Fibroblast of the aortic adventitia (primary cell): Measurements from ENCODE around the gene ASCC3. TPM values are rescaled to one million over a fixed set of nuclear protein-coding genes. Genes with fewer than 3 reads are reported as not detected.
"Not testable (repeated sequence)": the region's sequence is repeated elsewhere in the genome, so short reads cannot be mapped to it uniquely, and the experiment has no call there.

Experiments
- DNase-seq: peaks from one replicate; pipeline ENCODE4 v3.0.0-alpha.2; 2010; ENCODE audit warnings: low read depth
- H3K4me3 ChIP-seq: 2 replicates; pipeline ENCODE4 v1.5.1; 2011; ENCODE audit warnings: low read depth, mild to moderate bottlenecking, control low read depth, low read length, moderate library complexity
- total RNA-seq: library from RNA; depleted of rRNA; stranded (reverse); fragments of >200 nt; gene quantifications from 2 replicates; pipeline ENCODE4 v1.2.3, GENCODE V29; 2012; ENCODE audit warnings: low replicate concordance
- TF ChIP-seq, protein P1 (sequence below): IDR thresholded peaks from 2 replicates; pipeline ENCODE4 v1.5.1; 2011; ENCODE audit warnings: mild to moderate bottlenecking, low read length, control low read depth, inconsistent platforms; ENCODE audit not compliant: insufficient read depth

Gene ASCC3
- total RNA-seq, 1 donor, result 87.5 TPM

- DNase-seq, result no peak
- TF ChIP-seq, protein P1, sequence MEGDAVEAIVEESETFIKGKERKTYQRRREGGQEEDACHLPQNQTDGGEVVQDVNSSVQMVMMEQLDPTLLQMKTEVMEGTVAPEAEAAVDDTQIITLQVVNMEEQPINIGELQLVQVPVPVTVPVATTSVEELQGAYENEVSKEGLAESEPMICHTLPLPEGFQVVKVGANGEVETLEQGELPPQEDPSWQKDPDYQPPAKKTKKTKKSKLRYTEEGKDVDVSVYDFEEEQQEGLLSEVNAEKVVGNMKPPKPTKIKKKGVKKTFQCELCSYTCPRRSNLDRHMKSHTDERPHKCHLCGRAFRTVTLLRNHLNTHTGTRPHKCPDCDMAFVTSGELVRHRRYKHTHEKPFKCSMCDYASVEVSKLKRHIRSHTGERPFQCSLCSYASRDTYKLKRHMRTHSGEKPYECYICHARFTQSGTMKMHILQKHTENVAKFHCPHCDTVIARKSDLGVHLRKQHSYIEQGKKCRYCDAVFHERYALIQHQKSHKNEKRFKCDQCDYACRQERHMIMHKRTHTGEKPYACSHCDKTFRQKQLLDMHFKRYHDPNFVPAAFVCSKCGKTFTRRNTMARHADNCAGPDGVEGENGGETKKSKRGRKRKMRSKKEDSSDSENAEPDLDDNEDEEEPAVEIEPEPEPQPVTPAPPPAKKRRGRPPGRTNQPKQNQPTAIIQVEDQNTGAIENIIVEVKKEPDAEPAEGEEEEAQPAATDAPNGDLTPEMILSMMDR, result no peak
- no peak overlapping the region for H3K4me3 ChIP-seq
These were observed 35.5 kb downstream of the ASCC3 start for GRCh38 chr6:100845676-100846075.

DNA sequence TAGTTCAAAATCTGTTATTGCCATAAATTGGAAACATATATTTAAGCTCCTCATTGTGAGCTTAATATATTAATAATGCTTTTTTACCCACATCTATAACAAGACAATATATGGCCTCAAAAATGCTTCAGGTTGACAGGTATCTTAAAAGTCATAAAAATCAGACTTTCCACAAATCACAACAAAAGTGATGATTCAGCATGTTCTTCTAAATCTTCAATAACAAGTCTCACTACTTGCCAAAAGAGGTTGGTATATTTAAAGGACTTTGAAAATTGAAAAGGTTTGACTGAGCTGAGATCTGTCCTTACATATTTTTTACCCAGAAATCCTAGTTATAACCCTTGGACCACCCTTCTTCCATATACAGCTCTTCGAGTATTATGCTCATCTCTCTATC, 41.7 kb downstream of the ASCC3 start:
- TF ChIP-seq, protein P1, result no peak
- no peak overlapping the region for H3K4me3 ChIP-seq
- no peak for DNase-seq

GRCh38 chr6:100838011-100838410, 43.1 kb downstream of the ASCC3 start:
- TF ChIP-seq, protein P1, result no peak
- DNase-seq, result no peak
- H3K4me3 ChIP-seq, result no peak overlapping the region

GRCh38 chr6:100833972-100834574, 47.1 kb downstream of the ASCC3 start:
- no peak for DNase-seq
- no peak overlapping the region for H3K4me3 ChIP-seq
- TF ChIP-seq, protein P1, result no peak

DNA sequence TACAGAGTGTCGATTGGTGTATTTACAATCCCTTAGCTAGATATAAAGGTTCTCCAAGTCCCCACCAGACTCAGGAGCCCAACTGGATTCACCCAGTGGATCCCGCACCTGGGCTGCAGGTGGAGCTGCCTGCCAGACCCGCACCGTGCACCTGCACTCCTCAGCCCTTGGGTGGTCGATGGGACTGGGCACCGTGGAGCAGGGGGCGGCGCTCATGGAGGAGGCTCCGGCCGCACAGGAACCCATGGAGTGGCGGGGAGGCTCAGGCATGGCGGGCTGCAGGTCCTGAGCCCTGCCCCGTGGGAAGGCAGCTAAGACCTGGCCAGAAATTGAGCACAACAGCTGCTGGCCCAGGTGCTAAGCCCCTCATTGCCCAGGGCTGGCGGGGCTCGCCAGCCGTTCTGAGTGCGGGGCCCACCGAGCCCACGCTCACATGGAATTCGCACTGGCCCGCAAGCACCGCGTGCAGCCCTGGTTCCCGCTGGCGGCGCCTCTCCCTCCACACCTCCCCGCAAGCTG, 52.0 kb downstream of the ASCC3 start:
- DNase-seq, H3K4me3 ChIP-seq: not testable (repeated sequence)

- TF ChIP-seq, protein P1, result no peak
- no peak for DNase-seq
- H3K4me3 ChIP-seq, result no peak overlapping the region
These were observed 58.1 kb downstream of the ASCC3 start for GRCh38 chr6:100823041-100823440.

DNA sequence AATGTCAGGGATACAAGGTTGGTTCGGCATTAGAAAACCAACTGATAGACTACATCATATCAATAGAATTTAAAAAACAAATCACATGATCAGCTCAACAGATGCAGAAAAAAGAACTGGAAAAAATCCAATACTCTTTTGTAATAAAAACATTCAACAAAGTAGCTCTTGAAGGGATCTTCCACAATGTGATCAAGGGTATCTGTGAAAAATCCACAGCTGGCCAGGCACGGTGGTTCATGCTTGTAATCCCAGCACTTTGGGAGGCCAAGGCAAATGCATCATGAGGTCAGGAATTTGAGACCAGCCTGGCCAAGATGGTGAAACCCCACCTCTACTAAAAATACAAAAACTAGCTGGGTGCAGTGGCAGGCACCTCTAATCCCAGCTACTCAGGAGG, 63.1 kb downstream of the ASCC3 start:
- no peak for DNase-seq
- no peak overlapping the region for H3K4me3 ChIP-seq
- TF ChIP-seq, protein P1, result no peak
